Measurements from ENCODE around the gene PAFAH2. TPM values are rescaled to one million over a fixed set of nuclear protein-coding genes. Genes with fewer than 3 reads are reported as not detected.

Gene PAFAH2
- 11.3 and 20.7 TPM in 2 replicates for total RNA-seq

DNA sequence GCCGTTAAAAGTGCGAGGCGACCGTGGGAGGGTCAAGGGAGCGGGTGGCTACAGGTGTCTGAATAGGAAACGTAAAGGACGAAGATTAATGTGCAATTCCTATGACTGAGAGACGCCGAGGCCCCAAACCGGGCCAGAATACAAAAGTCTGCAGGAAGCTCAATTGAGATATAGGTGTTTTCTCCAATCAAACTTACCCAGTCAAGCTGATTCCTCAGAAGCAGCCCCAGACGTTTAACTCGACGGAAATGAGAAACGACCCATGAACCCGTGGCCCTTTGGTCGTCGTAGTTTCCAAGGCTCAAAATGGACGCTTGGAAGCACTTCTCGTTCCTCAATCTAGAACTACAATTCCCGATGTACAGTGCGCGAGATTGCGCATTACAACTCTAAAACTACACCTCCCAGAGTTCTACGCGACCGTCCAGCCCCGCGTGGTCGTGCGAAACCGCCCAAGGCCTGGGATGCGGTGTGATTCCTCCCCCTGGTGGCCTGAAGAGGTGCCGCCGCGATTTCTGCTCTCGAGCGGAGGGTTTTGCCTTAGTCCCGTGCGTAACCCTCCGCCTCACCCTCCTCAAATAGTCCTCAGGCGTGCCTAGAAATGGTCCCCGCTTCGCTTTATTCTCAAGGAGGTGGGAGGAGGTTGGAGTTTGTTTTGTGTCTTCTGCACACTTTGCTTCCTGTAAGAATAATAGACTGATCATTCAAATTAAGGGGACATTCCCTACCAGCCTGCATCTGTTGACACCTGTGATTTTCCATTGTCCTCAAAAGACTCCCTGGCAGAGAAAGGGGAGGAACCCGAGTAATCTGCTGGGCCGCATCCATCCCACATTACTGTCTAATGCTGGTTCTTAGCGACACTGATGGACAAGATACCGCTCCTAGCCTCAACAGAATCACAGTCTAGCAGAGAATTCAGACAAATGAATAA is at the start of gene PAFAH2:
PAFAH2 (minus strand) TSS at position 236 of the 934 bp plus-strand sequence. CDS start 7,247 bp downstream, outside the sequence.
- DNase-seq (ENCODE audit: low read depth) (peak; percentile 98), FAIRE-seq (peak; percentile 98)
- H3K27me3 ChIP-seq (ENCODE audit: control insufficient read depth, insufficient read depth, low read length): no peaks in the 10 kb centered on the region
- H3K4me3 ChIP-seq (ENCODE audit: low read depth, low read length): peak within 1 kb of the TSS; percentile 52
- TF ChIP-seq, protein P1, sequence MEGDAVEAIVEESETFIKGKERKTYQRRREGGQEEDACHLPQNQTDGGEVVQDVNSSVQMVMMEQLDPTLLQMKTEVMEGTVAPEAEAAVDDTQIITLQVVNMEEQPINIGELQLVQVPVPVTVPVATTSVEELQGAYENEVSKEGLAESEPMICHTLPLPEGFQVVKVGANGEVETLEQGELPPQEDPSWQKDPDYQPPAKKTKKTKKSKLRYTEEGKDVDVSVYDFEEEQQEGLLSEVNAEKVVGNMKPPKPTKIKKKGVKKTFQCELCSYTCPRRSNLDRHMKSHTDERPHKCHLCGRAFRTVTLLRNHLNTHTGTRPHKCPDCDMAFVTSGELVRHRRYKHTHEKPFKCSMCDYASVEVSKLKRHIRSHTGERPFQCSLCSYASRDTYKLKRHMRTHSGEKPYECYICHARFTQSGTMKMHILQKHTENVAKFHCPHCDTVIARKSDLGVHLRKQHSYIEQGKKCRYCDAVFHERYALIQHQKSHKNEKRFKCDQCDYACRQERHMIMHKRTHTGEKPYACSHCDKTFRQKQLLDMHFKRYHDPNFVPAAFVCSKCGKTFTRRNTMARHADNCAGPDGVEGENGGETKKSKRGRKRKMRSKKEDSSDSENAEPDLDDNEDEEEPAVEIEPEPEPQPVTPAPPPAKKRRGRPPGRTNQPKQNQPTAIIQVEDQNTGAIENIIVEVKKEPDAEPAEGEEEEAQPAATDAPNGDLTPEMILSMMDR (IDR thresholded peaks at IDR 0.05; ENCODE audit: insufficient read depth, low read length, severe bottlenecking): peak; percentile 98
- H3K36me3 ChIP-seq (ENCODE audit: control insufficient read depth, insufficient read depth, low read length): no peaks in the 10 kb centered on the region

DNA sequence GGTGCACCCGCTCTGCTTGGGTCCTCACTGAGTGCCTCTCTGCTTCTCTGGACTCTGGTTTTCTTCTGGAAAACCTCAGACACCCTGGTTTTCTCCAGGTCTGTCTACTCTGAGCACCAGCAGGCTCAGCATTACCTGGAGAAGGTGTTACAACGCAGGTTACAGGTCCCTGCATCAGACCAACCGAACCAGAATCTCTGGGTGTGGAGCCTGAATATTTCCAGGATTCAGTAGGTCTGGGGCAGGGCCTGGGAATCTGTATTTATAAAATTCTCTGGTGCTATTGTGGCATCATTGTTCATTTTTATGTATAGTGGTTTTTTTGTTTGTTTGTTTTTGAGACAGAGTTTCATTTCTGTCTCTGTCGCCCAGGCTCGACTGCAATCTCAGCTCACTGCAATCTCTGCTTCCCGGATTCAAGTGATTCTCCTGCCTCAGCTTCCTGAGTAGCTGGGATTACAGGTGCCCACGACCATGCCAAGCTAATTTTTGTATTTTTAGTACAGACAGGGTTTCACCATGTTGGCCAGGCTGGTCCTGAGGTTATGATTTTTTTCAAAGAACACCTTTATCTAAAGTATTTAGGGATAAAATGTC is 49.5 kb upstream of the PAFAH2 start:
- H3K4me3 ChIP-seq (ENCODE audit: low read depth, low read length): no peak overlapping the region
- H3K27me3 ChIP-seq (ENCODE audit: control insufficient read depth, insufficient read depth, low read length): peaks cover 31% of the 10 kb centered on the region
- DNase-seq (ENCODE audit: low read depth) (no peak), FAIRE-seq (no peak)
- no peaks in the 10 kb centered on the region for H3K36me3 ChIP-seq (ENCODE audit: control insufficient read depth, insufficient read depth, low read length)
- TF ChIP-seq, protein P1 (IDR thresholded peaks at IDR 0.05; ENCODE audit: insufficient read depth, low read length, severe bottlenecking): no peak

DNA sequence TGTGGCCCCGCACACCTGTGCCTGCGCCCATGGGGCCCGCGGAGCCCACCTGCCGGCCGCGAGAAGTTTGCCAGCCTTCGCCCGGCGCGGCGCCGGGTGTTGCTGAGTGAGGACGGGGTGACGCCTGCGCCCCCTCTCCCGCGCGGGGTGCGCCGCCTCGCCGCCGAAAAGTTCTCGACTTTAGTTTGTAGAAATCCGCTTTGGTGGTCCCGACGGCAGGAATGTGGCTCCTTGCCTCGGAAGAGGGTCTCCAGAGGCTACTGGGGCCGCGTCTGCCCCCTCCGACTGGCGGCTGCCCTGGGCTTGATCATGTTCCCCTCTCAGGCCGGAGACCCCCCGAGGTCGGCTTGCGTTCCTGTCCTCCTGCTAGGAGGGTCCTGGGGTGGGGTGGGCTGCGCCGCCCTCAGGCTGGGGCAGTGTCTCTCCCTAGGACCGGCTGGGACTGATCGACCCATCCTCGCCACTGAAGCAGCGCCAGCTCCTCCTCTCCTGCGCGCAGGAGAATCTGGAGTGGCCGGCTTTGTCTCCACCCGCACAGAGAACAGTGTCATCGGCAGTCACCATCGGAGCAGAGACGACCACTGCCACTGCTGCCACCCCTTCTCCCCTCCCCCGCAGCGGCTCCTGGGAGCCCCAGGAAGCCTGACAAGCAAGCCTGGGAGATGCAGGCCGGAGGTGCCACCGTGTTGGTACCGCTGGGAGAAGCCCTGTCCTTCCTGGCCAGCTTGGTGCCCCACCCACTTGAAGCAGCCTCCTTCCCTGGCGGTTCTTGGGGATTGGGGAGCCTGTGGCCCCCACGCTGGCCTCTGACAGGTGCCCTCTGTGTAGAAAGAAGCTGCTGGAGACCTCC is 48.6 kb upstream of the PAFAH2 start:
- Histone ChIP-seq H3K36me3 (ENCODE audit: control insufficient read depth, insufficient read depth, low read length) (no peaks in the 10 kb centered on the region), H3K4me3 (ENCODE audit: low read depth, low read length) (no peak overlapping the region), H3K27me3 (ENCODE audit: control insufficient read depth, insufficient read depth, low read length) (peaks cover 33% of the 10 kb centered on the region)
- FAIRE-seq (no peak), DNase-seq (ENCODE audit: low read depth) (no peak)
- TF ChIP-seq, protein P1 (IDR thresholded peaks at IDR 0.05; ENCODE audit: insufficient read depth, low read length, severe bottlenecking): no peak

DNA sequence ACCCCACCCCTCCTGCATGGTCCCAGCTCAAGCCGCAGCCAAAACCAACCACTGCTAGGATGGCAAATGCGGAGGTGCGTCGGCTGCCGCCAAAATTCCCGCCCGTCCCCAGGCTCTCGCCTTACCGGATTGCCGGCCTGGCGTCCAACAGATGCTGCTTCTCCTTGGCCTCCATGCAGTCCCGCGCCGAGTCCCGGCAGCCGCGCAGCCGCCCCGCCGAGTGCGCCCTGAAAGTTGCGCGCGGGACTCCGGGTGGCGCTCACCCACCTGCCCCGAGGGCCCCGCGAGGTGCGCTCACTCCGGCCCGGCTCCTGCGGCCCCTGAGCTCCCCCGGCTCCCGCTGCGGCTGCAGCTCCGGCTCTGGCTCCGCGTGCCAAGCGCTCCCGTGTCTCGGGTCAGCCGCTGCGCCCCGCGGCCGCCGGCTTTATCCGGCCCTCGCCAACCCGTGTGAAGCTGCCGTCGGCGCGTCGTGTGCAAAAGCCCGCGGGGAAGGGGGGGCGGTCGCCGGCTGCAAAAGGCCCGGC is 47.9 kb upstream of the PAFAH2 start, which contains the start of gene SLC30A2:
SLC30A2 (minus strand) TSS at position 397 of the 524 bp plus-strand sequence; CDS start at position 175, 222 bp downstream.
- Histone ChIP-seq H3K4me3 (ENCODE audit: low read depth, low read length) (no peak within 1 kb of the TSS), H3K36me3 (ENCODE audit: control insufficient read depth, insufficient read depth, low read length) (no peaks in the 10 kb centered on the region), H3K27me3 (ENCODE audit: control insufficient read depth, insufficient read depth, low read length) (peaks cover 33% of the 10 kb centered on the region)
- TF ChIP-seq, protein P1 (IDR thresholded peaks at IDR 0.05; ENCODE audit: insufficient read depth, low read length, severe bottlenecking): no peak
- no peak for DNase-seq (ENCODE audit: low read depth)
- no peak for FAIRE-seq

DNA sequence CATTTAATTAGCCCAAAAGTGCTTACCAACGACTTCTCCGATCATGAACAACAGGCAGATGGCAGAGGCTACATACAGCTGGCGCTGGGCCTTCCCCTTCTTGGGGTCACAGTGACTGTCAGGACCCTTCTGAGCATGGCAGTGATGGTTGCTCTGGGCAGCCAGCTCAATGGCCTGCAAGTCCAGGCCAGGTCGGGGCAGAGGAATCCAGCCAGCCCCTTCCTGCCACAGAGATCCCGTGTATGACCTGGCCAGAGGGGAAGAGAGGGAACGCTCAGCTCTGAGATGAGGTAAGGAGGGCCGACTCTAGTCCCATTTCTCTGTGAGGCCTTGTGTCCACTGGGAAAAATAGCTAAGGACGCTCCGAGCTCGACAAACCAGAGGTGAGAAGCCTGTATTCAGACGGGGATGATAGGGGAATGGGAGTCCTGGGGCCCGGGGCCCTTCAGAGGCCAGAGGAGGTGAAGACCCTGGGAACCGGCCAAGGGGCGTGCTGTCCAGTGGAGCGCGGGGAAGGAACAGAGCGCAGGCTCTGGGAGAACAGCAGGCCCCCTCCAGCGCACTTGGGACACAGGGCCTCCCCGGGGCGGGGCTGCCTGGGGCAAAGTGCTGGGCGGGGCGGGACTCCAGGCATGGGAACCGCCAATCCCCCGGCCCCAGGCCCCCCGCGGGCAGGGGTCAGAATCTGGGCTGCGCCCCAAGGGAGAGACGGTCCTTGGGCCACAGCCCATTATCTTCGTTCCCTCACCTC is 47.3 kb upstream of the PAFAH2 start:
- FAIRE-seq (no peak), DNase-seq (ENCODE audit: low read depth) (no peak)
- H3K4me3 ChIP-seq (ENCODE audit: low read depth, low read length): no peak overlapping the region
- H3K36me3 ChIP-seq (ENCODE audit: control insufficient read depth, insufficient read depth, low read length): no peaks in the 10 kb centered on the region
- TF ChIP-seq, protein P1 (IDR thresholded peaks at IDR 0.05; ENCODE audit: insufficient read depth, low read length, severe bottlenecking): no peak
- peaks cover 33% of the 10 kb centered on the region for H3K27me3 ChIP-seq (ENCODE audit: control insufficient read depth, insufficient read depth, low read length)
